ACC112 (cell line): Measurements from ENCODE around the gene SARNP.
A peak's percentile ranks its signal among the peaks of the same experiment; 100 is the strongest.
"Not testable (repeated sequence)": the region's sequence is repeated elsewhere in the genome, so short reads cannot be mapped to it uniquely, and the experiment has no call there.

Experiments used
- H2AFZ ChIP-seq: fragments of 200-600 bp; sonication (generic); one replicate; pipeline ENCODE4 v1.6.0; 2017; ENCODE audit warnings: antibody characterized with exemption, low read length; ENCODE audit not compliant: unreplicated experiment
- H3K27ac ChIP-seq: fragments of 200-600 bp; sonication (generic); 2 replicates; pipeline ENCODE4 v1.5.1; 2014; ENCODE audit warnings: low read depth, mild to moderate bottlenecking, antibody characterized with exemption, low read length, moderate library complexity
- H3K27me3 ChIP-seq: fragments of 200-600 bp; sonication (generic); 2 replicates; pipeline ENCODE4 v1.6.1; 2014; ENCODE audit warnings: mild to moderate bottlenecking, antibody characterized with exemption, low read length, moderate library complexity, mixed read lengths; ENCODE audit not compliant: insufficient read depth
- H3K36me3 ChIP-seq: fragments of 200-600 bp; sonication (generic); 2 replicates; pipeline ENCODE4 v1.6.1; 2016; ENCODE audit warnings: mild to moderate bottlenecking, antibody characterized with exemption, low read length, moderate library complexity, mixed read lengths; ENCODE audit not compliant: insufficient read depth
- H3K4me1 ChIP-seq: fragments of 200-600 bp; sonication (generic); one replicate; pipeline ENCODE4 v1.6.1; 2016; ENCODE audit warnings: low read length, mixed read lengths; ENCODE audit not compliant: insufficient read depth, unreplicated experiment, control insufficient read depth
- H3K4me3 ChIP-seq: fragments of 200-600 bp; sonication (generic); 2 replicates; pipeline ENCODE4 v1.5.1; 2014; ENCODE audit warnings: mild to moderate bottlenecking, low read depth, low read length
- H3K79me2 ChIP-seq: fragments of 200-600 bp; sonication (generic); one replicate; pipeline ENCODE4 v1.6.0; 2016; ENCODE audit warnings: low read length; ENCODE audit not compliant: control insufficient read depth, unreplicated experiment, insufficient read depth

SARNP gene

DNA sequence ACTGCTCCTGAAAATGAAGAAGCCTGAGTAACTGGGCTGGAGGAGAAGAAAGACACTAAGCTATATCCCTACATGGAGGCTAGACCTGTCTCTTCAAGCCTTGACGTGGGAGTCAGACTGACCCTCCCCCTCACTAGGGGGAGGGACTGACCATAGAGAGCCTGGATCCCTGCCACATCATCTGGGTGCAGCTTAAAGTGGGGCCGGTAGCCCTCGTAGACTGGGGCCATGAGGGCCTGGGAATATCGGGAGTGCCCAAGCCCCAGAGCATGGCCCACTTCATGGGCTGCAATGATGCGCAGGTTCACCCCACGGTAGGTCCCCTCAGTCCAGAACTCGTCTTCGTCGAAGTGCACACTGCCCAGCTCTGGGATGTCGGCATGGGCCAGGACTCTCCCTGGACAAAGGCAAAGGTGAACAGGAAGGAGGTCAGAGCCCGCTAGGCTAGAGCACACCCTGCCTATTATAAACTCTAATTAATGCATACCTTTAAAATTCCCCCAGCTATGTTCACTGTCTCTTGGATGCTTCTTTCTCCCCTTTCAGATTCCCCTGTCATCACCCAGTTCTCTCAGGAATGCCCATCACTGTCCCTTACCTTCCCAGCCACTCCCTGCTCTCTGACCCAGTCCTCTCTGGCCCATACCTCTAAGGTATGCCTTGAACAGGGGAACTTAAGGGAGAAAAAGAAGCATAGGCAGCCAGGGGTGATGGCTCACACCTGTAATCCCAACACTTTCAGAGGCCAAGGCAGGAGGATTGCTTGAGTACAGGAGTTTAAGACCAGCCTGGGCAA lies 22.0 kb upstream of the SARNP start:
- Histone ChIP-seq H3K4me3 (no peak overlapping the region), H3K79me2 (peaks cover 16% of the 10 kb centered on the region), H3K27me3 (no peaks in the 10 kb centered on the region), H2AFZ (no peak overlapping the region), H3K36me3 (peaks cover 22% of the 10 kb centered on the region; the same call in 1 of the 2 replicates), H3K27ac (no peak overlapping the region), H3K4me1 (peaks cover 15% of the 10 kb centered on the region)

DNA sequence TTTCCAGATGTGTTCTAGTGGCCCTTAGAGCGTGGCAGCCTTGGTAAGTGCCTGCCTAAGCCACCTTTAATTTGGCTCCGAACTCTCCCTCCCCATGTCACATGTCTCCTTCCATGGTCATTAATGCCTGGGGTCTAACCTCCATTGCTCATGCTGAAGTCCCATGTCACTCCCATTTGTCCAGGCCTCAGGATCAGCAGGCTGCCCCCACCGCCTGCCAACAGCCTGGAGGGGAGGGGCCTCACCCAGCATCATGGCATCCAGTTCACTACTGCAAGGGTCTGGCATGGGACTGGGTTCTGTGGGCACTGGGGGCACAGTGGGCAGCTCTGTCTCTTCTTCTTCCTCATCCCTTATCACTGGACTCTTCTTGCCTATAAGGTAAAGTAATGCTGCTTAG lies 20.8 kb upstream of the SARNP start:
- Histone ChIP-seq H3K4me1 (peaks cover 14% of the 10 kb centered on the region), H3K4me3 (no peak overlapping the region), H2AFZ (no peak overlapping the region), H3K36me3 (peaks cover 22% of the 10 kb centered on the region; the same call in 1 of the 2 replicates), H3K79me2 (peaks cover 16% of the 10 kb centered on the region), H3K27me3 (no peaks in the 10 kb centered on the region), H3K27ac (no peak overlapping the region)

DNA sequence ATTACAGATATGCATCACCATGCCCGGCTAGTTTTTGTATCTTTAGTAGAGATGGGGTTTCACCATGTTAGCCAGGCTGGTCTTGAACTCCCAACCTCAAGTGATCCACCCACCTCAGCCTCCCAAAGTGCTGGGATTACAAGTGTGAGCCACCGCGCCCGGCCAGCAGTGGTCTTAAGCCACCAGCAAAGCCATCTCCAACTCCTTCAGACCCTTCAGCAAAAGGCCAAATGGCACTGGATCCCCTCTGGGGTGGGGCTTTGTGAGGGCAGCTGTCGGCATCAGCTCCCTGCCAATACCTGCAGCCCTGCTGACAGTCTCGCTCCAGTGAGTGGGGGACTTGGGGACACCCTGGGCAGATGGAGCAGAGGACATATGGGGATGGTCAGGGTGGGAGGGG lies 16.9 kb upstream of the SARNP start:
- not testable (repeated sequence) for H2AFZ ChIP-seq, H3K27me3 ChIP-seq, H3K4me1 ChIP-seq, H3K27ac ChIP-seq, H3K4me3 ChIP-seq
- Histone ChIP-seq H3K79me2 (peaks cover 11% of the 10 kb centered on the region), H3K36me3 (0 out of 2 replicates have a peak, but pooled peaks cover 13% of the 10 kb centered on the region)

DNA sequence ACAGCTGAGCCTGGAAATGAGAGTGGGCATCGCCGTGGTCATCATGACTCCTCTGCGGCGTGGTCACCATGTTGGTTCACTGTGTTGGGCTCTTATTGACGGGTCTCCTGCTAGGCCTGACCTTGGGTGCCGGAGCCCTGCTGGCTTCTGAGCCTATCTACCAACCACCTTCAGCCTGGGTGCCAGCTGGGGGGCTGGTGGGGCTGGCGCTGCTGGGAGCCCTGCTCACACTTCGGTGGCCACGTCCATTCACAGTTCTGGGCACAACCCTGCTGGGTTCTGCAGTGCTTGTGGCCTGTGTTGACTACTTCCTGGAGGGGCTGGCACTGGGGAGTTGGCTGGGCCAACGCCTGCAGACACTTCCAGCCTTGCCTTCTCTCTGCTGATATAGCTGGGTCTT lies 15.5 kb upstream of the SARNP start:
- Histone ChIP-seq H2AFZ (no peak overlapping the region), H3K79me2 (peaks cover 20% of the 10 kb centered on the region), H3K36me3 (0 out of 2 replicates have a peak, but pooled peaks cover 5% of the 10 kb centered on the region), H3K27me3 (no peaks in the 10 kb centered on the region), H3K27ac (no peak overlapping the region), H3K4me1 (peaks cover 14% of the 10 kb centered on the region), H3K4me3 (no peak overlapping the region)

DNA sequence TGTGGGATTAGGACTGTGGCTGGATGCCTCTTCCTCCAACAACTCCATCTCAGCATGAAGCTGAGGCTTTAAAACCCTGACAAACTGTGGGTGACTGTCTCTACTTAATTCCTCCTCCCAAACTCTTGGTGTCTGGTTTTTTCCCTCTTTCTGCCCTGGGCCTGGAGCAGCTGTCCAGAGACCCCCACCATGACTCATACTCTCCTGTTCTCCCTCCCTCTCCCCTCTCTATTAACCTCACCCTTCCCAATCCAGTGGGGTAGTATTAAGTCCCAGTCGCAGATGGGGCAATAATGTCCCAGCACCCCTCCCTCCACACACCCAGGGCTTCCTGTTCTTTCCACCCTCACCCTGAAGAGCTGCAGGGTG lies 13.9 kb upstream of the SARNP start:
- H3K27ac ChIP-seq: peak overlapping the region; percentile 78
- peaks cover 32% of the 10 kb centered on the region for H3K79me2 ChIP-seq
- no peak overlapping the region for H2AFZ ChIP-seq
- peak overlapping the region; percentile 93 for H3K4me3 ChIP-seq
- 0 out of 2 replicates have a peak, but pooled peaks cover 8% of the 10 kb centered on the region for H3K36me3 ChIP-seq
- no peaks in the 10 kb centered on the region for H3K27me3 ChIP-seq
- peaks cover 24% of the 10 kb centered on the region for H3K4me1 ChIP-seq

DNA sequence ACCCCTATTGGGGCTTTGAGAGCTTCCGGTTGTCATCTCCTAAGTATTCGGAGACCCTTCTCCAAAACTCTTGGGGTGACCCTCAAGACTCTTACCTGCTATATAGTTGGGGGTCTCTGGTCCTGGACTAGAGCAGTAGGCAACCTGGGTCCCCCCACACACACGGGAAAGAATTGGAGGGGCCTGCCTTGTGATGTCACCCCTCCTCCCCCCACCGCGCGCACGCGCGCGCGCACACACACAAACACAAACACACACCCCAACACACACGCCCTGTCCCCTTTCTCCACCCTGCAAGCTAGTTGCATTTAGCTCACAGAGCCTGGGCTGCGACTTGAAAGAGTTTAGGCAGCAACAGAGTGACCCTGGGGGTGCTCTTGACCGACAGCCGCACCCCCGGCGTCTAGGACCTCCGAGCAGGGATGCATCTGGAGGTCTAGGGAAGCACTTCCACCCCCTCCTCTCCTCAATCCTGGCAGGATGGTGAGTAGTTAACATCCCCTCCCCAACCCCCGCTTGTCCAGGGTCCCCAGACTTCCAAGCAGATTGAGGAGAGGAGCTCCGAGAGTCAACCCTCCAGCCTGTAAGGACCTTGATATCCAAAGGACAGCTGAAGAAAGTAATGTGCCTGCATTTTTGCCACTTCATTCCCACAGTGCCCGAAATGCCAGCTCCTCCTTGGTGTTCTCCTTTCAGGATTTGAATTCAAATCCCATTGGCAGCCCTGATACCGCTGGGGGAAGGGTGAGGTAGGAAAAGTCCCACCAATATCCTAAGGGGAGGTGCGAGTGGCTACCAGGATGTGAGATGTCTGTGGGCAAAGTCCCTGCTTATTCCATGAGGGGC lies 13.3 kb upstream of the SARNP start:
- peaks cover 38% of the 10 kb centered on the region for H3K79me2 ChIP-seq
- peaks cover 24% of the 10 kb centered on the region for H3K4me1 ChIP-seq
- no peaks in the 10 kb centered on the region for H3K27me3 ChIP-seq
- H3K27ac ChIP-seq: peak overlapping the region; percentile 78
- peak overlapping the region; percentile 93 for H3K4me3 ChIP-seq
- H3K36me3 ChIP-seq: 0 out of 2 replicates have a peak, but pooled peaks cover 6% of the 10 kb centered on the region
- peak overlapping the region; percentile 34 for H2AFZ ChIP-seq

DNA sequence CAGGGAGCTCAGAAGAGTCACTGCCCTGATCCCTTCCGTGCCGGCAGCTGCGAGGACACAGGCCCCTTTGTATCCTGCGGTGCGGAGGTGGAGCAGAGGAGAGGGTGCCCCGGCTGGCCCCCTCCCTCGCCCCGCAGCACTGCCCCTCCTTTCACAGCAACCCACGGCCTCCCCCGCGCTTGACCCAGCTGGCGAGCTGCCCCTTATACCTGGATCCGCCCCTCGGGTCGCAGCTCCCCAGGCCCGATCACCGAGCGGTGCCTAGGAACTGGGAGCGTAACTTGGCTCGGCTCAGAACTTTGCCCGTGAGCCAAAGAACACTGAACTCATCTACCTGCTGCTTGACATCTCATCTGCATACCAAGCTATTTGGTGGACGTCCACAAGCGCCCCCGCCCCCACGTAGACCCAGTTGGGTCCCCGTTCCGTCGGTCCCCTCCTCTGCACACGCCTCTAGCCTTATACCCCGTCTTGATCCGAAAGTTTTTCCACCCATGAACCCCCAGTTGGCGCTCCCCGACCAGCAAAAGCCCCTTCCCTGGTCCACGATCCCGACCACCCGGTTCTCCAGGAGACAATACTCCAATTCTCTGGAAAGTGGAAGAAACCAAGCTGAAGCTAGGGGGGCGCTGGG lies 12.6 kb upstream of the SARNP start:
- Histone ChIP-seq H2AFZ (peak overlapping the region; percentile 26), H3K79me2 (peaks cover 40% of the 10 kb centered on the region), H3K36me3 (0 out of 2 replicates have a peak, but pooled peaks cover 6% of the 10 kb centered on the region), H3K27me3 (no peaks in the 10 kb centered on the region), H3K27ac (peak overlapping the region; percentile 78), H3K4me3 (peak overlapping the region; percentile 93), H3K4me1 (peaks cover 24% of the 10 kb centered on the region)

DNA sequence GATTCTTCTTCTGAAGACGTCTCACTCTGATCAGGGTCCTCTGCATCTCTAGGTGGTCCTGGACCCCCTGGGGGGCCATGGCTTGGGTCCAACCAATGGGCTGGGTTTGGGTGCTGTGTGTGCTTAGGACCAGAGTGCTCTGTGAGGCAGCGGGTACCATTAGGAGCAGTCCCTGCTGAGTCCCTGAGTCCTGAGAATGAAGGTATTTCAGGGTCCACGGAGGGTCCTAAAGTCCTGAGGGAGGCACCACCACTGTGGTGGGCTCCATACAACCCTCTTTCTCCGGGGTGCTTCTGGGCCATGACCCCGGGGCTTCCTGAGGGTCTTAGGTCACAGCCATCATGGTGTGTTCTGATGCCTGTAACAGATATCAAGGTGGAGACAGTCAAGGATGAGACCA lies 10.8 kb upstream of the SARNP start:
- Histone ChIP-seq H3K4me1 (peaks cover 32% of the 10 kb centered on the region), H3K27ac (peak overlapping the region; percentile 55), H3K79me2 (peaks cover 40% of the 10 kb centered on the region), H3K27me3 (no peaks in the 10 kb centered on the region), H2AFZ (no peak overlapping the region), H3K36me3 (0 out of 2 replicates have a peak, but pooled peaks cover 6% of the 10 kb centered on the region), H3K4me3 (peak overlapping the region; percentile 93)

DNA sequence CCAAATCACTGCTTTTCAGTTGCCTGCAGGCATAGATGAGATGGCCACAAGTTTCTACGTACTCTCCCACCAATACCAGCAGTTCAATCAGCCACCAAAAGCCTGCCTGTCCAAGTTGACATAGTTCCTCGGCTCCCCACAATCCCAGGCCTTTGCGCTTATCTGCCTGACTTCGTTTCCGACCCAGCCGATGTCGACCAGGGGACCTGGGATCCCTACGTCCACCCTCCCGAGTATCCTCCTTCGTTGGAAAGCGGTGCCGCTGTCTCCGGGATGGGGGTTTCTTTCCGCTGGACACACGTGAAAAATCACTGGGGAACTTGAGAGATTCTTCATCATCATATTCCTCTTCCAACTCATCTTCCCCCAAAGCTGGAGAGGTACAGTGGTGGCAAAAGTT lies 10.3 kb upstream of the SARNP start:
- no peak overlapping the region for H2AFZ ChIP-seq
- H3K36me3 ChIP-seq: peaks cover 6% of the 10 kb centered on the region; the same call in 1 of the 2 replicates
- peaks cover 32% of the 10 kb centered on the region for H3K4me1 ChIP-seq
- peaks cover 37% of the 10 kb centered on the region for H3K79me2 ChIP-seq
- no peak overlapping the region for H3K27ac ChIP-seq
- peak overlapping the region; percentile 93 for H3K4me3 ChIP-seq
- no peaks in the 10 kb centered on the region for H3K27me3 ChIP-seq

DNA sequence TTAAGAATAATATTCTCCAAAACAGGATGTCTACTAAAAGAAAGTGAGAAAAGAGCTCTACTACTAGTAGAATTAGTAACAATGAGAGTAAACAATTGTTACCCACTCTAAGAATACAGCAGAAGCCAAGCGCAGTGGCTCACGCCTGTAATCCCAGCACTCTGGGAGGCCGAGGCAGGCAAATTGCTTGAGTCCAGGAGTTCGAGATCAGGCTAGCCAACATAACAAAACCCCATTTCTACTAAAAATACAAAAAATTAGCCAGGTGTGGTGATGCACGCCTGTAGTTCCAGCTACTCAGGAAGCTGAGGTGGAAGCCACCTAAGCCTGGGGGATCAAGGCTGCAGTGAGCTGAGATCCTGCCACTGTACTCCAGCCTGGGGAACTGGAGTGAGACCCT lies 7.2 kb upstream of the SARNP start:
- Histone ChIP-seq H3K4me1 (peaks cover 24% of the 10 kb centered on the region), H3K79me2 (peaks cover 30% of the 10 kb centered on the region), H3K4me3 (no peak overlapping the region), H3K27ac (0 out of 2 replicates have a peak overlapping the region, but pooled peaks have one; percentile 29), H3K36me3 (peaks cover 11% of the 10 kb centered on the region), H3K27me3 (no peaks in the 10 kb centered on the region), H2AFZ (no peak overlapping the region)
